SU-DHL-6 (cell line): ENCODE results near the gene FAM120B.

ENCODE experiments used
- H2AFZ ChIP-seq: fragments of 200-600 bp; sonication (generic); 2 replicates; pipeline ENCODE4 v1.6.1; 2014; ENCODE audit warnings: low read depth, mild to moderate bottlenecking, moderate library complexity, mixed read lengths, antibody characterized with exemption, low read length; ENCODE audit not compliant: severe bottlenecking
- H3F3A ChIP-seq: fragments of 200-600 bp; shearing (Covaris generic); 2 replicates; pipeline ENCODE4 v1.6.0; 2016; ENCODE audit warnings: antibody characterized with exemption, mild to moderate bottlenecking; ENCODE audit not compliant: insufficient read depth
- H3K27ac ChIP-seq: fragments of 200-600 bp; sonication (generic); 2 replicates; pipeline ENCODE4 v1.5.1; 2016; ENCODE audit warnings: low read depth, mild to moderate bottlenecking, low read length, moderate library complexity, mixed read lengths
- H3K27me3 ChIP-seq: fragments of 200-600 bp; sonication (generic), shearing (Covaris generic); 2 replicates; pipeline ENCODE4 v1.6.0; 2014; ENCODE audit warnings: mild to moderate bottlenecking, low read length
- H3K36me3 ChIP-seq: fragments of 200-600 bp; sonication (generic); 2 replicates; pipeline ENCODE4 v1.6.1; 2014; ENCODE audit warnings: mild to moderate bottlenecking, low read length, mixed read lengths
- H3K4me2 ChIP-seq: fragments of 300-600, 200-600 bp; shearing (Covaris generic), sonication (generic); 2 replicates; pipeline ENCODE4 v1.6.0; 2014; ENCODE audit warnings: low read length, low read depth, mild to moderate bottlenecking; ENCODE audit not compliant: poor library complexity, severe bottlenecking
- H3K4me3 ChIP-seq: fragments of 200-600 bp; sonication (generic); 2 replicates; pipeline ENCODE4 v1.5.1; 2014; ENCODE audit warnings: antibody characterized with exemption, low read length, mild to moderate bottlenecking, mixed read lengths; ENCODE audit not compliant: insufficient read depth, poor library complexity, severe bottlenecking
- H3K79me2 ChIP-seq: fragments of 200-600 bp; sonication (generic); 2 replicates; pipeline ENCODE4 v1.6.1; 2014; ENCODE audit warnings: mild to moderate bottlenecking, low read length, moderate library complexity; ENCODE audit not compliant: insufficient read depth
- H3K9ac ChIP-seq: fragments of 200-600 bp; sonication (generic); 2 replicates; pipeline ENCODE4 v1.7.0; 2014; ENCODE audit warnings: mild to moderate bottlenecking, low read length
- H3K9me2 ChIP-seq: fragments of 200-600 bp; sonication (generic); replicated peaks from 2 replicates; pipeline ENCODE4 v1.6.1; 2014; ENCODE audit warnings: low read length; ENCODE audit not compliant: insufficient read depth
- H3K9me3 ChIP-seq: fragments of 200-600 bp; sonication (generic); 2 replicates; pipeline ENCODE4 v1.6.1; 2014; ENCODE audit warnings: low read length, mixed read lengths; ENCODE audit not compliant: insufficient read depth
- H4K20me1 ChIP-seq: fragments of 200-600 bp; sonication (generic); 2 replicates; pipeline ENCODE4 v1.6.1; 2014; ENCODE audit warnings: low read depth, mild to moderate bottlenecking, antibody characterized with exemption, low read length, moderate library complexity, mixed read lengths
- EZH2phosphoT487 ChIP-seq: fragments of 200-600 bp; sonication (generic), shearing (Covaris generic); conservative IDR thresholded peaks from 2 replicates; pipeline ENCODE4 v1.6.1; 2018; ENCODE audit warnings: mild to moderate bottlenecking, antibody characterized with exemption, low read length, moderate library complexity, mixed read lengths
- TF ChIP-seq, protein P1 (sequence below): fragments of 200-600 bp; sonication (generic); IDR thresholded peaks from one replicate; pipeline ENCODE4 v1.5.1; 2017; ENCODE audit warnings: antibody characterized with exemption, mild to moderate bottlenecking, low read length, moderate library complexity; ENCODE audit not compliant: insufficient read depth, poor library complexity, severe bottlenecking

The FAM120B gene

DNA sequence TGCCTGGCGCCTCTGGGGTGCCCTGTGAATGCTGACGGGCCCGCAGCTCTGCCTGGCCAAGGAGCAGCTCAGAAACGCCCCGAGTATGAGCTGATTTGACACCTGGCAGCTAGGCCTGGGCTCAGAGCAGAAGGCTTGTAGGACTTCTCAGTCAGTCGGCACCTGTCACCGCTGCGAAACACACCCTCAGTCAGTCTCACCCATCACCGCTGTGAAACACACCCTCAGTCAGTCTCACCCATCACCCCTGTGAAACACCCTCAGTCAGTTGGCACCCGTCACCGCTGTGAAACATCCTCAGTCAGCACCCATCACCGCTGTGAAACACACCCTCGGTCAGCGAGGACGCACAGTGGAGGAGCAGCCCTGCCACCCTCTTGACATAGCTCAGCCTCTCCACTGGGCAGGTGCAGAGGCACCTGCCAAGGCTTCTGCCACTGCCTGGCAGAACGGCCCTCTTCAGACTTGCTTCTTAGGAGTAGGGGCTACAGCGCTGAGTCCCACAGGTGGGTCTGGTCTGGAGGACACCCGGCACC is 137.6 kb downstream of the FAM120B start:
- Histone ChIP-seq H3K79me2 (no peaks in the 10 kb centered on the region), H2AFZ (no peak overlapping the region), H3K9me3 (no peaks in the 10 kb centered on the region), H3K9ac (no peak overlapping the region), H3K4me3 (no peak overlapping the region), H3F3A (no peaks in the 10 kb centered on the region), H3K27ac (no peak overlapping the region), H3K36me3 (no peaks in the 10 kb centered on the region), H3K9me2 (no peaks in the 10 kb centered on the region), H3K27me3 (no peaks in the 10 kb centered on the region), H3K4me2 (no peak overlapping the region), H4K20me1 (no peaks in the 10 kb centered on the region)
- TF ChIP-seq, protein P1, sequence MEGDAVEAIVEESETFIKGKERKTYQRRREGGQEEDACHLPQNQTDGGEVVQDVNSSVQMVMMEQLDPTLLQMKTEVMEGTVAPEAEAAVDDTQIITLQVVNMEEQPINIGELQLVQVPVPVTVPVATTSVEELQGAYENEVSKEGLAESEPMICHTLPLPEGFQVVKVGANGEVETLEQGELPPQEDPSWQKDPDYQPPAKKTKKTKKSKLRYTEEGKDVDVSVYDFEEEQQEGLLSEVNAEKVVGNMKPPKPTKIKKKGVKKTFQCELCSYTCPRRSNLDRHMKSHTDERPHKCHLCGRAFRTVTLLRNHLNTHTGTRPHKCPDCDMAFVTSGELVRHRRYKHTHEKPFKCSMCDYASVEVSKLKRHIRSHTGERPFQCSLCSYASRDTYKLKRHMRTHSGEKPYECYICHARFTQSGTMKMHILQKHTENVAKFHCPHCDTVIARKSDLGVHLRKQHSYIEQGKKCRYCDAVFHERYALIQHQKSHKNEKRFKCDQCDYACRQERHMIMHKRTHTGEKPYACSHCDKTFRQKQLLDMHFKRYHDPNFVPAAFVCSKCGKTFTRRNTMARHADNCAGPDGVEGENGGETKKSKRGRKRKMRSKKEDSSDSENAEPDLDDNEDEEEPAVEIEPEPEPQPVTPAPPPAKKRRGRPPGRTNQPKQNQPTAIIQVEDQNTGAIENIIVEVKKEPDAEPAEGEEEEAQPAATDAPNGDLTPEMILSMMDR: no peak
- no peak for TF ChIP-seq EZH2phosphoT487

DNA sequence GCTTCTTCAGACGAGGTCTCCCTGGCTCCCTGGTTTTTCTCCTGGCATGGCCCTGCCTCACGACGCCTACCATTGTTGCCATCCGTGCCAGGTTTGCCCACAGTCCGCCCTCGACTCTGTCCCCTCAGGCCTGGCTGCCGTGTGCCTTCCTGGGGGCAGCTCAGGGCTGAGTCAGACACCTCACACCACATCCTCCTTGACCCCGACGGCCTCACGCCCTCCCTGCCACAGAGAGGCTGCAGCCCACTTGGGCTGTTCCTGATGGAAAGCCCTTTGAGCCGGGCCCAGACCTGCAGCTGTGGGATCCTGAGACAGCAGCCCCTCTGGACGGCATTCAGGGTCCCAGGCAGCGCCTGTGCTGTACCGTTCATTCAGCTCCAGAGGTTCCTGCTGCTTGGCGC is 138.3 kb downstream of the FAM120B start:
- H3F3A ChIP-seq: no peaks in the 10 kb centered on the region
- H3K4me2 ChIP-seq: no peak overlapping the region
- H3K27me3 ChIP-seq: no peaks in the 10 kb centered on the region
- H3K36me3 ChIP-seq: no peaks in the 10 kb centered on the region
- no peak overlapping the region for H3K4me3 ChIP-seq
- no peaks in the 10 kb centered on the region for H3K79me2 ChIP-seq
- H3K27ac ChIP-seq: no peak overlapping the region
- no peaks in the 10 kb centered on the region for H3K9me2 ChIP-seq
- H3K9ac ChIP-seq: no peak overlapping the region
- TF ChIP-seq EZH2phosphoT487: no peak
- TF ChIP-seq, protein P1: no peak
- H3K9me3 ChIP-seq: no peaks in the 10 kb centered on the region
- H2AFZ ChIP-seq: no peak overlapping the region
- no peaks in the 10 kb centered on the region for H4K20me1 ChIP-seq

DNA sequence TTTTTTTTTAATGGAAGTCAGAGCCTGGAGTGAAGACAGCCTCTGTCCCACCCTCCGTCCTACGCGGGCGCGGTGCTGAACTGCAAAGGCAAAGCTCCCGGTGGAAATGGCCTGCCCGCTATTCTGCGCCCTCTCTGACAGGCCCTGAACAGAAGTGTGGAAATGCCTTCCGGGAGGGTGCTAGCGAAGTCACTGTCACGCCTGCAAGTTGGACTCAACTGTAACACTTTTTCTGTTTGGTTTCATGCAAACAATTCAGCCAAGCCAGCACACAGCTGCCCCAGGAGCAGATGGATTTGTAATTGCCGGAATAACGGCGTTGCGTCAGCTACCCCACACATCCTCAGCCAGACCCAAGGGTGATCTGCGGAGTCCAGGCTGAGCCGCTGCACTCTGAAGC is 138.9 kb downstream of the FAM120B start:
- Histone ChIP-seq H3K27me3 (no peaks in the 10 kb centered on the region), H3K9ac (no peak overlapping the region), H3K27ac (no peak overlapping the region), H3K9me2 (no peaks in the 10 kb centered on the region), H4K20me1 (no peaks in the 10 kb centered on the region), H3K36me3 (no peaks in the 10 kb centered on the region), H3K79me2 (no peaks in the 10 kb centered on the region), H2AFZ (no peak overlapping the region), H3F3A (no peaks in the 10 kb centered on the region), H3K4me2 (no peak overlapping the region), H3K4me3 (no peak overlapping the region), H3K9me3 (no peaks in the 10 kb centered on the region)
- TF ChIP-seq, protein P1: no peak
- no peak for TF ChIP-seq EZH2phosphoT487
